MM.1S (cell line): Measurements from ENCODE around the gene ACTL6B.

ENCODE experiments used
- DNase-seq: peaks from one replicate; pipeline ENCODE4 v3.0.0-alpha.2; 2015
- H2AFZ ChIP-seq: fragments of 300-600 bp; sonication (generic); 2 replicates; pipeline ENCODE4 v1.6.0; 2016; ENCODE audit warnings: antibody characterized with exemption, low read length
- H3F3A ChIP-seq: fragments of 300-600 bp; sonication (generic); 2 replicates; pipeline ENCODE4 v1.6.1; 2016; ENCODE audit warnings: mild to moderate bottlenecking, antibody characterized with exemption, low read length, moderate library complexity, mixed read lengths; ENCODE audit not compliant: insufficient read depth
- H3K27ac ChIP-seq: fragments of 300-600 bp; sonication (generic); 2 replicates; pipeline ENCODE4 v1.5.1; 2016; ENCODE audit warnings: mild to moderate bottlenecking, low read length
- H3K27me3 ChIP-seq: fragments of 300-600 bp; sonication (generic); replicated peaks from 2 replicates; pipeline ENCODE4 v1.6.0; 2016; ENCODE audit warnings: low read length; ENCODE audit not compliant: insufficient read depth
- H3K36me3 ChIP-seq: fragments of 300-600 bp; sonication (generic); replicated peaks from 2 replicates; pipeline ENCODE4 v1.6.1; 2016; ENCODE audit warnings: mild to moderate bottlenecking, low read length, mixed read lengths; ENCODE audit not compliant: insufficient read depth
- H3K4me1 ChIP-seq: fragments of 300-600 bp; sonication (generic); 2 replicates; pipeline ENCODE4 v1.6.1; 2016; ENCODE audit warnings: low read length, mixed read lengths
- H3K4me2 ChIP-seq: fragments of 300-600 bp; sonication (generic); 2 replicates; pipeline ENCODE4 v1.6.0; 2016; ENCODE audit warnings: low read depth, low read length
- H3K4me3 ChIP-seq: fragments of 300-600 bp; sonication (generic); 2 replicates; pipeline ENCODE4 v1.5.1; 2016; ENCODE audit warnings: low read length, mixed read lengths
- H3K79me2 ChIP-seq: fragments of 300-600 bp; sonication (generic); 2 replicates; pipeline ENCODE4 v1.6.1; 2016; ENCODE audit warnings: mixed run types, low read length, mixed read lengths
- H3K9ac ChIP-seq: fragments of 300-600 bp; sonication (generic); 2 replicates; pipeline ENCODE4 v1.6.1; 2016; ENCODE audit warnings: low read length, mixed read lengths
- H3K9me2 ChIP-seq: fragments of 300-600 bp; sonication (generic); replicated peaks from 2 replicates; pipeline ENCODE4 v1.6.1; 2016; ENCODE audit warnings: mild to moderate bottlenecking, low read length, mixed read lengths; ENCODE audit not compliant: insufficient read depth
- H3K9me3 ChIP-seq: fragments of 300-600 bp; sonication (generic); replicated peaks from 2 replicates; pipeline ENCODE4 v1.6.1; 2016; ENCODE audit warnings: mild to moderate bottlenecking, low read length, mixed read lengths; ENCODE audit not compliant: insufficient read depth
- H4K20me1 ChIP-seq: fragments of 300-600 bp; sonication (generic); 2 replicates; pipeline ENCODE4 v1.6.1; 2016; ENCODE audit warnings: mild to moderate bottlenecking, low read length, moderate library complexity, mixed read lengths; ENCODE audit not compliant: insufficient read depth
- EZH2 ChIP-seq: fragments of 300-600 bp; sonication (generic); optimal IDR thresholded peaks from 2 replicates; pipeline ENCODE3; 2017; ENCODE audit warnings: low read depth, mild to moderate bottlenecking, antibody characterized with exemption, low read length, mixed read lengths
- EZH2phosphoT487 ChIP-seq: fragments of 300-600 bp; sonication (generic); IDR thresholded peaks from 2 replicates; pipeline ENCODE4 v1.6.1; 2018; ENCODE audit warnings: antibody characterized with exemption, low read length
- TF ChIP-seq, protein P1 (sequence below): fragments of 300-600 bp; sonication (generic); IDR thresholded peaks from 2 replicates; pipeline ENCODE4 v1.5.1; 2016; ENCODE audit warnings: antibody characterized with exemption, low read length, mixed read lengths

The ACTL6B gene

GRCh38 chr7:100609958-100610357 is 46.3 kb downstream of the ACTL6B start:
- TF ChIP-seq EZH2 (no peak), EZH2phosphoT487 (no peak)
- TF ChIP-seq, protein P1, sequence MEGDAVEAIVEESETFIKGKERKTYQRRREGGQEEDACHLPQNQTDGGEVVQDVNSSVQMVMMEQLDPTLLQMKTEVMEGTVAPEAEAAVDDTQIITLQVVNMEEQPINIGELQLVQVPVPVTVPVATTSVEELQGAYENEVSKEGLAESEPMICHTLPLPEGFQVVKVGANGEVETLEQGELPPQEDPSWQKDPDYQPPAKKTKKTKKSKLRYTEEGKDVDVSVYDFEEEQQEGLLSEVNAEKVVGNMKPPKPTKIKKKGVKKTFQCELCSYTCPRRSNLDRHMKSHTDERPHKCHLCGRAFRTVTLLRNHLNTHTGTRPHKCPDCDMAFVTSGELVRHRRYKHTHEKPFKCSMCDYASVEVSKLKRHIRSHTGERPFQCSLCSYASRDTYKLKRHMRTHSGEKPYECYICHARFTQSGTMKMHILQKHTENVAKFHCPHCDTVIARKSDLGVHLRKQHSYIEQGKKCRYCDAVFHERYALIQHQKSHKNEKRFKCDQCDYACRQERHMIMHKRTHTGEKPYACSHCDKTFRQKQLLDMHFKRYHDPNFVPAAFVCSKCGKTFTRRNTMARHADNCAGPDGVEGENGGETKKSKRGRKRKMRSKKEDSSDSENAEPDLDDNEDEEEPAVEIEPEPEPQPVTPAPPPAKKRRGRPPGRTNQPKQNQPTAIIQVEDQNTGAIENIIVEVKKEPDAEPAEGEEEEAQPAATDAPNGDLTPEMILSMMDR = no peak
- Histone ChIP-seq H3K9ac (no peak overlapping the region), H3K9me2 (no peaks in the 10 kb centered on the region), H2AFZ (no peak overlapping the region), H4K20me1 (no peaks in the 10 kb centered on the region), H3K79me2 (no peaks in the 10 kb centered on the region), H3K36me3 (no peaks in the 10 kb centered on the region), H3K27ac (no peak overlapping the region), H3F3A (peaks cover 4% of the 10 kb centered on the region; the same call in 1 of the 2 replicates), H3K27me3 (peaks cover 81% of the 10 kb centered on the region), H3K4me3 (no peak overlapping the region), H3K4me2 (no peak overlapping the region), H3K9me3 (no peaks in the 10 kb centered on the region), H3K4me1 (no peaks in the 10 kb centered on the region)
- no peak for DNase-seq

DNA sequence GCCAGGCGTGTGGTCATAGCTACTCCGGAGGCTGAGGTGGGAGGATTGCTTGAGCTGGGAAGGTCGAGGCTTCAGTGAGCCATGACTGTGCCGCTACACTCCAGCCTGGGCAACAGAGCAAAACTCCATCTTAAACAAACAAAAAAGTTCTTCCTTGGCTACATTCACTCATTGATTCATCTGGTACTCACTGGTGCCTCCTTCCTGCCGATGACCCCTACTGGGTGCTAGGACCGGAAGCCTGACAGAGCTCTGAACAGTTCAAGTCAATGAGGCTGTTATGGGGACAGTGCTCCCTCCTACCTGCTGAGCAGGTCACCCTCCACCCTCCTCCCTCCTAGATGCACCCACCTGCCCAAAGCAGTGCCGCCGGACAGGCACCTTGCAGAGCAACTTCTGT is 49.1 kb downstream of the ACTL6B start:
- peaks cover 4% of the 10 kb centered on the region; the same call in 1 of the 2 replicates for H3F3A ChIP-seq
- H2AFZ ChIP-seq = no peak overlapping the region
- no peak for DNase-seq

GRCh38 chr7:100606313-100606712 is 49.9 kb downstream of the ACTL6B start:
- Histone ChIP-seq H3K27ac (no peak overlapping the region), H3K4me1 (no peaks in the 10 kb centered on the region; the same call in 1 of the 2 replicates), H3K4me3 (no peak overlapping the region), H3K27me3 (peaks cover 91% of the 10 kb centered on the region), H3K36me3 (no peaks in the 10 kb centered on the region), H3K9me3 (no peaks in the 10 kb centered on the region), H3K9ac (no peak overlapping the region), H3K79me2 (no peaks in the 10 kb centered on the region), H3K9me2 (no peaks in the 10 kb centered on the region), H3K4me2 (no peak overlapping the region), H3F3A (peaks cover 4% of the 10 kb centered on the region; the same call in 1 of the 2 replicates), H2AFZ (no peak overlapping the region), H4K20me1 (no peaks in the 10 kb centered on the region)
- TF ChIP-seq EZH2 = no peak
- TF ChIP-seq, protein P1 = no peak
- no peak for TF ChIP-seq EZH2phosphoT487
- DNase-seq = no peak

More for the DNA sequence above, 49.1 kb downstream of the ACTL6B start:
- Histone ChIP-seq H3K4me1 (no peaks in the 10 kb centered on the region; the same call in 1 of the 2 replicates), H3K9me2 (no peaks in the 10 kb centered on the region), H3K4me2 (no peak overlapping the region), H3K27me3 (peaks cover 83% of the 10 kb centered on the region), H3K9me3 (no peaks in the 10 kb centered on the region), H3K27ac (no peak overlapping the region), H3K79me2 (no peaks in the 10 kb centered on the region), H3K4me3 (no peak overlapping the region), H3K36me3 (no peaks in the 10 kb centered on the region), H4K20me1 (no peaks in the 10 kb centered on the region), H3K9ac (no peak overlapping the region)
- TF ChIP-seq EZH2phosphoT487 (no peak), EZH2 (no peak)
- TF ChIP-seq, protein P1 = no peak
